HG02763 (cell line): ENCODE results near the gene SPHK2.
"Not testable (repeated sequence)": the region's sequence is repeated elsewhere in the genome, so short reads cannot be mapped to it uniquely, and the experiment has no call there.

ENCODE experiments used
- ATAC-seq: cut with Tn5 transposase; IDR thresholded peaks from one replicate; pipeline ENCODE4 v1.9.1; 2021; ENCODE audit warnings: mild to moderate bottlenecking, moderate library complexity; ENCODE audit not compliant: unreplicated experiment

SPHK2 gene

GRCh38 chr19:48623556-48624066, 4.3 kb downstream of the SPHK2 start:
- ATAC-seq, result no peak

- ATAC-seq, result peak; percentile 58
Observed at GRCh38 chr19:48624067-48624594, 4.8 kb downstream of the SPHK2 start.

- no peak for ATAC-seq
Observed at GRCh38 chr19:48624791-48625723, 5.8 kb downstream of the SPHK2 start.

GRCh38 chr19:48625891-48626327, 6.6 kb downstream of the SPHK2 start:
- no peak for ATAC-seq

GRCh38 chr19:48627201-48627864, 8.0 kb downstream of the SPHK2 start:
- ATAC-seq, result no peak

- no peak for ATAC-seq
Observed at GRCh38 chr19:48627865-48628314, 8.6 kb downstream of the SPHK2 start.

GRCh38 chr19:48628486-48629296, 9.4 kb downstream of the SPHK2 start:
- no peak for ATAC-seq

- ATAC-seq, result no peak
Observed at GRCh38 chr19:48629297-48629598, 9.9 kb downstream of the SPHK2 start.

GRCh38 chr19:48629599-48630295, 10.4 kb downstream of the SPHK2 start:
- ATAC-seq, result no peak

- ATAC-seq, result no peak
Observed at GRCh38 chr19:48630296-48631063, 11.2 kb downstream of the SPHK2 start.

GRCh38 chr19:48631225-48631624, 11.9 kb downstream of the SPHK2 start:
- ATAC-seq, result no peak

- ATAC-seq, result not testable (repeated sequence)
Observed at GRCh38 chr19:48632286-48632685, 13.0 kb downstream of the SPHK2 start.

- no peak for ATAC-seq
Observed at GRCh38 chr19:48632692-48633147, 13.4 kb downstream of the SPHK2 start.

- no peak for ATAC-seq
Observed at GRCh38 chr19:48633148-48634035, 14.1 kb downstream of the SPHK2 start.

- no peak for ATAC-seq
Observed at GRCh38 chr19:48634036-48634342, 14.7 kb downstream of the SPHK2 start.

GRCh38 chr19:48634424-48635262, 15.3 kb downstream of the SPHK2 start:
- peak; percentile 30 for ATAC-seq

- ATAC-seq, result no peak
Observed at GRCh38 chr19:48635263-48635965, 16.1 kb downstream of the SPHK2 start.
